MM.1S (cell line): Measurements from ENCODE around the gene CTNNBL1.

Experiments
- CTCF ChIP-seq: fragments of 300-600 bp; sonication (generic); IDR thresholded peaks from 2 replicates; pipeline ENCODE4 v1.5.1; 2016; ENCODE audit warnings: antibody characterized with exemption, low read length, mixed read lengths
- EZH2 ChIP-seq: fragments of 300-600 bp; sonication (generic); optimal IDR thresholded peaks from 2 replicates; pipeline ENCODE3; 2017; ENCODE audit warnings: low read depth, mild to moderate bottlenecking, antibody characterized with exemption, low read length, mixed read lengths
- EZH2phosphoT487 ChIP-seq: fragments of 300-600 bp; sonication (generic); IDR thresholded peaks from 2 replicates; pipeline ENCODE4 v1.6.1; 2018; ENCODE audit warnings: antibody characterized with exemption, low read length

- TF ChIP-seq CTCF (no peak), EZH2 (no peak), EZH2phosphoT487 (no peak)
Measured at GRCh38 chr20:37856932-37857660, 163.3 kb downstream of the CTNNBL1 start.
